CD4-positive, alpha-beta T cell treated with Interferon gamma for 1 hour (primary cell): ENCODE data around the gene ZBTB7C.

ENCODE experiments used
- DNase-seq: peaks from one replicate; pipeline ENCODE4 v3.0.0-alpha.2; 2020

The ZBTB7C gene

DNA sequence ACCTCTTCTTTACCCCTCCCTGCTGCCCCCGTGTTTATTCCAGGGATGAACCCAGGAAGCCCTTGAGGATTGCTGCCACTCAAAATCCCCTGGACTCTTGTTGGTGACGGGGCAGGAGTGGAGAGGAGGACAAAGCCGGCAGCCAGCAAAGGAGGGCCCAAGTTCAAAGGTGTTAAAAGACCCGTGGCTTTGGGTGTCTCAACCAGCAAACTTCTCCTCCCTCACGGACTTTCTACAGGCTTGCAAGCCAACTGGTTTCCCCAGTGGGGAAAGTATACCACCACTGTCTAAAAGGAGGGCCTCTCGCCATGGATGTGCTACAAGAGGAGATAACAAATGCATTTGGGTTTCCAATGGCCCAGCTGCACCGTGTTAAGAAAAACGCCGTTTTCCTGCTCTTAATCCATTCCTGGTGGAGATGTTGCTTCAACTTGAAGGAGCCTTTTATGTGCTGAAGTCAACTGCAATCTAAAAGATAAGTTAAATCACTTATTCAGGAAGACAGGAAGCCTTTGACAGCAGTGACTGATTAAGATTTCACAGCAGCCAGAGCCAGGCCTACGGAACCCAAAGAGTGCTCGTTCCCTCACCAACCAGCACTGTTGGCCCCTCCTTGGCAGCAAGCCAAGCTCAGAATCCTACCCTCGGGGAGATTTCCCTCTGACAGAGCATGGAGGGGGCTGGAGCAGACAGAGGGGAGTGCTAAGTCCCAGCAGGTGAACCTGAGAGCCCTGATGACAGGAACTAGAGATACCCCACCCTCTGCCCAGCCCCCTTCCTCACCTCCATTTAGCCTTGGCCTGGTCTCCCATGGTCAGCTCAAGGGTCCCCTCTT, 57.8 kb downstream of the ZBTB7C start:
- no peak for DNase-seq

DNA sequence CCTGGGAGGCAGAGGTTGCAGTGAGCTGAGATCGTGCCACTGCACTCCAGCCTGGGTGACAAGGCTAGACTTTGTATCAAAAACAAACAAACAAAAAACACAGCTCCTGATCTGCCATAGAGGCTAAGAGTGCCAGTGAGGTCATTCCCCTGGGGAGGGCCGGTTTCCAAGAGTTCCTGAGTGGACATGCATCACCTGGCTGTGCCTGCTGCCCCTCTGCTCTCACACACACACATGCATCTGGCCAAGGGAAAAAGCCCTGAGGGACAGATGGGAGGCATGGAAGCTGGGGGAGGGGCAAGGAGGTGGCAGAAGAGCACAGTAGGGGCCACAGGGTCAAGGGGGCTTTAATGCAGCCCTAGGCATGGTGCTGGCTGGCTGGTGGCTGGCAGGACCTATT, 60.4 kb downstream of the ZBTB7C start:
- DNase-seq: no peak

DNA sequence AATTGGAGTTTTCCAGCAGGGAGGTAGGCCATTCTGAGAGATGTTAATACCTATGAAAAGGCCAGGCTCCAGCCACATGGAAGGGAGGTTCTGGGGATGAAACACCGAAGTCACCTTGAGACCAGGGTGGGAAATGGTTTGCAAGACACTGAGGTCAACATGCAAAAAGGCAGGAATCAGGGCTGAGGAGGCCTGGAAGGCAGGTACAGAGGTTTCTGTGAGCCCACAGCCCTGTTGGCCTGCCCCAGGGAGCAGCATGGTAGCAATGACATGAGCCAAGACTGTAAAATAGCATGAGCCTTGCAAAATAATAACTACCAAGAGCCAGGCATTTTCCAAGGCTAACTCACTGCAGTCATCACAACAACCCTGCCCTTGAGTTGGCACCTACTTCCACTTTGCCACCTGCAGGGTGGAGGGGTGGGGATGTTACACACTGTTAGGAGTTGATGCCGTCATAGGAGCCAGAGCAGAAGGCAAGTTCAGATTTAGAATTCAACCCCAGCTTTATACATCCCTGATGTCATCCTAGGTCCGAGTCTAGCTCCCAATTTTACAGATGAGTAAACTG, 61.3 kb downstream of the ZBTB7C start:
- DNase-seq: no peak

DNA sequence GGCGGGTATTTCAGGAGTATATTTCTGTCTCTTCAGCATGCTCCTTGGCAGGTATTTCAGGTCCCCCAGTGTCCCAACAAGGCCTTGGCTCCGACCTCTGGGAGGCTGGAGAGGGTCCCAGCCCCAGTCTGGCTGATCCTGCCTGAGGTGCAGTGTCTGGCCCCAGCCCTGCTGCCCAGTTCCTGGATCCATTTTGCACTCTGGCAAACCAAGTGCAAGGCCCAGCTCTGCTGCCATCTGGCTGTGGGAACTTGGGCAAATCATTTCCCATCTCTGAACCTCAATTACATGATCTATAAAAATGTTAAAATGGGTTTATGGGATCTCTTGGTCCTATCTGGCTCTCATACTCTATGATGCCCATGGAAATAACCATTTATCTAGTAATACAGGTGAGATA, 63.6 kb downstream of the ZBTB7C start:
- DNase-seq: no peak

DNA sequence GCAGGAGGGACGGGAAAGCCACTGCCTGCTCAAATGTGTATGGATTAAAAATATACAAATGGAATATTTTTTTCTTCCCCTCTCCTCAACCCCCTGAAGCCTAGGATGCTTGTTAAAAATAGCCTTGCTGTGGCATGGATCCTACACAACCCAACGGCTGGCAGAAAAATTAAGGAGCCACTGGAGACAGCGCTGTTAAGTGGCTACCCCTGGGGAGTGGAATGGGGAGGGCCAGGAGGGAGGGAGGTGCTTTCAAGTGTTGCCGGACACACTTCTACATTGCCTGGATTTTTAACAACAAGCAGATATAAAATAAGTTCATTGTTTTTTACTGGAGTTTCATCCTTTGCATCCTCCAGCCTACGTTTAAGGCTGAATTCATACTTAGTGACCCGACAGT, 66.6 kb downstream of the ZBTB7C start:
- DNase-seq: no peak

DNA sequence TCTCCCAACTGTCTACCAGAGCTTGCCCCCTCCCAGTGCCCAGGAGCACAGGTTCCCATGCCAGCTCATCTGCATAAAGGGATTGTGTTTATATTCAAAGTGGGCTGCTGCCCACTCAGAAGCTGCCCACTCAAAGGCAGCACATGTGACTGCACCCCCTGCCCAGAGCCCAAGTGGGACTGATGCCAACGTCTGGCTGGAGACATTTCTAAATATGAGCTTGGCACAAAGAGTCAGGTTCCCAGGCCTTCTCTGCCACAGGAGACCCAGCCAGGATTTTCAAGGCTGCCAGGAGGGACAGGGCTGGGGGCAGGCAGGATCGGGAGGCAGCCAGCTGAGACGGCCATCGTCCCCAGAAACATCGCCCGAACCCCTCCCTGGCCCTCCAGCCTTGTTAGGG, 67.1 kb downstream of the ZBTB7C start:
- no peak for DNase-seq

DNA sequence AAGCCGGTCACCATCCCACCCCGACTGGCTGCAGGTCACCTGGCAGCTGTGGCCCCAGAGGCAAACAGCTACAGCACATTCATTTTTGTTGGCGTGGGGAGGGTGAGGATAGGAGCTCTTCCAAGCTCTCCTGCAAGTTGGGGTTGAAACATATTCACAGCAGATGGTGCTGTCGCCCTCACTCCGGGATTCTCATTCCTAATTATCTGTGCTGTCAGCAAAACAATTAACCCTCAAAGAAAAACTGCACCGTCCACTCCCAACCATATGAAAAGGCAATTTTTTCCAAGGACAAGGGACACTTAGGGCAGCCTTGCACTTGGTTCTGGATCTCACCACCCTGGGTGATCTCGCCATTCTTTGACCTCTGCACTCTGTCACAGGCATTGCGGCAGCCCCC, 68.6 kb downstream of the ZBTB7C start:
- DNase-seq: no peak

DNA sequence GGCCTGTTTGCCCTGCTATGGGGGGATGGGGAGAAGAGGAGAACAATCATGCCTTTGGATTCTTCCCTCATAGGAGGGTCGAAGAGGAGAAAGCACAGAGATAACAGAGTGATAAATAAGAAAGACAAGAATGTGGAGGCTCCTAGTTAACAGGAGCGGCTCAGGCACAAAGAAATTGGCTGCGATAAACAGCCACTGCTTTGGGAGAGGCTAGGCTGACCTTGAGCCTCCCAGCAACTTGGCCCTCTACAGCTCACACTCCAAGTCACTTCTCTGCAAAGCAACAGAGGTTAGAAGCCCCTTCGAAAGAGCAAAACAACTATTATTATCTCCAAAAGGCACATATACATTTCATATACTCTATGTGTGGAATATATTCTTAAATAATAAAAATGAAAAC, 69.5 kb downstream of the ZBTB7C start:
- no peak for DNase-seq

DNA sequence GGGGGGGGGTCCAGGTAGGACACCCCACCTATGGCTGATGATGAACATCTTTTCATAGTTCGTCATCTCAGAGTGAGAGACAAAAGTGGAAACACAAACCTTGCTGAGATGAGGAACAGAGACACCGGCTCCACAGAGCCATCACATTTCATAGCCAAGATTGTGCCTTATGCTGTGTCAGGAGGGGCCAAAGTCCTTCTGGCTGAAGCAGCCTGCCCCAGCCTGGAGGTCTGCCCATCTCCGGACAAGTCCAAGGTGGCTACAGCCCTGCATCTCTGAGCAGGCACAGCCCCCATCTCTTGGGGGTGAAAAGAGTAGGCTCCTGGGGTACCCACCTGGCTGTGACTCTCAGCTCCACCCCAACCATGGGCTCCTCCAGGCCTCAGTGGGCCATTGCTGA, 70.3 kb downstream of the ZBTB7C start:
- DNase-seq: no peak

DNA sequence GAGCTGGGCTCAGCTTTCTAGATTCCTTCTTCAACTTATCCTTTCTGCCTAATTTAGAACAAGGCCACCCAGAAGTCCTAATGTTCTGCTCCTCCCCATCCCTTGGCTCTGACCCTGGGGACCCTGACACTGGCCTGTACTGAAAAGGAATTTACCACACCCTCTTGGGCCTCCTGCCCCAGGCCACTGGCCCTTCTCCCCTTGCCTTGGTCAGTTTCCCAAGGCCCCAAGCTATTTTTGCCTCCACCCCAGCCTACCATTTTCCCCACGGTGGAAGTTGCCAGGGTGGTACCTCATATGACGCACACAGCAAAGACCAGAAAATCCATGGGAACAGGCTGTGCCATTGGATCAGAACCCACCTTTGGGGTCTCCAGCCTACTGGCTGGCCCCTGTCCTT, 72.1 kb downstream of the ZBTB7C start:
- DNase-seq: no peak

DNA sequence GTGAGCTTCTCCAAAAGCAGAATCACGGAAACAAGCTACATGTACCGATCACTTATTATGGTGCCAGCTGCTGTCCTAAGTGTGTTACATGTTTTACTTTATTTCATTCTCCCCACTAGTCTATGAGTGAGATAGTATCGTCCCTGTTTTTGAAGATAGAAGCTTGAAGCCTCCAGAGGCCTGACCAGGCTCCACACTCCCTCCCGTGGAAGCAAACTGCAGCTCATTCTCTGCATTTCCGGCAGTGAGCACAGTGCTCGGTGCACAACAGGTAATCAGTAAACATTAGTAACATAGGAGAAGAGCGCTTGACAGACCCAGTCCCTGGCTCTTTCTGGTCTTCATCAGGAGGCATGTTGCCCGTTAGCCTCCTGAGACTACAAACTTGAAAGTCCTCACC, 72.9 kb downstream of the ZBTB7C start:
- DNase-seq: no peak

DNA sequence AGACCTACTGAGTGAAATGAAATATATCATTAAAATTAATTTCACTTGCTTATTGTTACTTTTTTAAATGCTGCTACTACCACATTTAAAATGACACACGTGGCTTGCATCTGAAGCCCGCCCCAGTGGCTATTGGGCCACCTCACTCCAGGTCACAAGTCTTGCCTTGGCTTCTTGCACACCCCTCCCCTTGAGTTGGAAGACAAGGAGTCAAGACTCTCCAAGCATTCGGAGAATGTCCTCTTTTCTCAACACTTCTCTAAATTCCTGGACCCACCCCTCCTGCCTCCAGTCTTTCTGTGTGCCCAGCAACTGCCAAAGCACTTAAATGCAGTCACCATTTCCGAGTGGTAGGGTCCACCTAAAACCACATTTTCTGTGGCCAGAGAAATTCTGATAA, 73.4 kb downstream of the ZBTB7C start:
- DNase-seq: no peak

DNA sequence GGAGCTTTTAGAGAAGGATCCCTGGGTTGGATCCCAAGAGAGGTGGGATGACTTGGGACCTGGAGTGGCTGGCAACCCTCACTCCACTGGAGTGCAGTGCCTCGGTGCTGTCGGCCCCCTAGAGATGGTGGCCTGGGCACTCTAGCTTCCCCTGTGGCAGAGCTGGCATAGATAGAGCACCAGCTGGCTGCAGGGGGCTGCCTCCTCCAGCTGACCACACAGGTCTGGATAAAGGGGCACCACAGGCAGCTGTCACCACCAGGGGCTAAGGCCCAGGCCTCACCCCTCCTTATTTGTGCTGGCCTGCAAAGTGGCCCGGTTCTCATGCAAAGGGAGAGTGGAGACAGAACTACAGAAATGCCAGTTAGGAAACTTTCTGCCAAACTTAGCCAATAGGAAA, 74.3 kb downstream of the ZBTB7C start:
- DNase-seq: no peak

DNA sequence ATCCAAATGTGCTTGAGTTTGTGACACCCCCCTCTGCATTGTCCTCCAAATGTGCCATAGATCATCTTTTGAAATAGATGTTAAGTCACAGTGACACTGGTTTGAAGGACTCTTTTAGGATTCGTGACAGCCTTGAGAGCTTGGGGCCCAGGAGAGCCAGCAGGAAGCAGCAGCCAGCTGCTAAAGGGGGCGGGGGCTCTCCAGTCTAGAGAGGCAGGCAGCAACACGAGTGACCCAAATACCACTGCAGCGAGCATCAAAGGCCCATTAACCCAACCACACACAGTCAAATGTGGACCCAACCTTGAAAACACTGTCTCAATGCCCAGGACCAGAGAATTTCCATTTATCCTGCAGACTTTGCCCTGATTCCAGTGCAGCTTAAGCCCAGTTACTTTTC, 75.6 kb downstream of the ZBTB7C start:
- no peak for DNase-seq

DNA sequence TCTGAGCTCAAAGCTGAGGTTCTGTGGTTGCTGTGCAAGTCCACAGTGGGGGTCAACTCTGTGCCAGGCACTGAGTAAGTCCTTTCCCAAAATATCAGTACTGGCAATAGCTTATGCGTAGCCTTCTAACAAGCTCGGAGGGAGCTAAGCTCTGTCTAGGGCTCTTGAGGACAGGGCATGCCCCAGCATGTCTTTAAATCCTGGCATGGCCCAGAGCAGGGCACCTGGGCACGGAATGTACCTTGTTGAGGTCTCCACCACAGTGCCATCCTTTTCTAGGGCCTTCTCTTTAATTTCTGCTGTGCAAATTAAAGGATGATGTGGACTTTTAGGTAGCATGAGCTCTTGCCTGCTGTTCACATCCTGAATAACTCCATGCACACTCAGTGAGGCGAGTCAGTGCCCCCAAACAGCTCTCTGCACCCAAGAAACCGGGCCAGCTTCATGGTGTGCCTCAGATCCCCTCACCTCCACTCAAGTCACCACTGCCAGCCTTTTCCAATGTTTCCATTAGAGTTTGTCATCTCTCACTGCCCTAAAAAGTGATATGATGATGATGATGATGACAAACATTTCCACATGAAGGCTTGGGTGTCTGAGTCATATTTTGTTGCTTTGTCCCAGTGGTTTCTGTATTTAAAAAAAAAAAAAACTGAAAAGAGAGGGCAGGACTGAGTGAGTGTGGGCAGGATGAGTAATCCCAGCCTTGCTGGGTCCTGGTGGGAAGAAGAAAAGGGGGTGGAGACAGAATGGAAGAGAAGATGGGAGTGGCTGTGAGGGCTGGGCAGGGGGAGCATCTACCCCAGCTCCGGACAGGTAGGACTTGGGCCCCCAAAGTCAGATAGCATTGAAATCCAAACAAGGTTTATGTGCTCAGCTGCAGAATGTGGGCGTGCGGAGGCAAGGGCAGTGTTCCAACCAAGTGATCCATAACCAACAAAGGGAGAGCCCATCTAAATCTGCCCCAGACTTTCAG, 78.9 kb downstream of the ZBTB7C start:
- no peak for DNase-seq

DNA sequence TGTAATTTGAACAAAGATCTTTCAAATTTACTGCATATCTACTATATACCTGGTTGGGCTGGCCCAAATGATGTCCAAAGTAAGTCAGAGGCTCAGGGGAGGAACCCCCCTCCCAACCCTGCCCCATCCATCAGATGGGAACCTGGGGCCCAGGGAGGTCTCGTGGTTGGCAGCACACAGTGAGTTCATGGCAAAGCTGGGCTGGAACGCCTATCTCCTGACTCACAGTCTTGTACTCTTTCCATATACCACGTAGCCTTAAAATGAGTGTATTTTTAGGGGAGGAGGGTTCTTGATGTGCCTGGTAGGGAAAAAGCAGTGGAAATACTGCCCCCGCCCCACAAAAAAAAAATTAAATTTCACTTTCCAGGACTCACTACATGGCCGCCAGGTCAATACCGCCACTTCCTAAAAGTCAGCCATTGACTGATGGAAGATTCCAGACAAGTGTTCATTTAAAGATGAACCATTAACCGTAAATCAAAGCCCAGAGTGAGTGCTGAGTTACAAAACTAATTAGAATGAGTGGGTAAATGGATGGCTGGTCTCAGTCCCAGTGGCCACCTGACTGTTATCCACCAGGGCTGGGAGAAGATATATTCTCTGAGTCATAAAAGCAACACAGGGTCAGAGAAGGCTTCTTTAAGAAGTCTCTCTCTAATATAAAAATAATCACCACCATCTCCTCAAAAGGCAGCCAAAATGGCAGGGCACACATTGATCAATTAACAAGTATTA, 80.5 kb downstream of the ZBTB7C start:
- no peak for DNase-seq

DNA sequence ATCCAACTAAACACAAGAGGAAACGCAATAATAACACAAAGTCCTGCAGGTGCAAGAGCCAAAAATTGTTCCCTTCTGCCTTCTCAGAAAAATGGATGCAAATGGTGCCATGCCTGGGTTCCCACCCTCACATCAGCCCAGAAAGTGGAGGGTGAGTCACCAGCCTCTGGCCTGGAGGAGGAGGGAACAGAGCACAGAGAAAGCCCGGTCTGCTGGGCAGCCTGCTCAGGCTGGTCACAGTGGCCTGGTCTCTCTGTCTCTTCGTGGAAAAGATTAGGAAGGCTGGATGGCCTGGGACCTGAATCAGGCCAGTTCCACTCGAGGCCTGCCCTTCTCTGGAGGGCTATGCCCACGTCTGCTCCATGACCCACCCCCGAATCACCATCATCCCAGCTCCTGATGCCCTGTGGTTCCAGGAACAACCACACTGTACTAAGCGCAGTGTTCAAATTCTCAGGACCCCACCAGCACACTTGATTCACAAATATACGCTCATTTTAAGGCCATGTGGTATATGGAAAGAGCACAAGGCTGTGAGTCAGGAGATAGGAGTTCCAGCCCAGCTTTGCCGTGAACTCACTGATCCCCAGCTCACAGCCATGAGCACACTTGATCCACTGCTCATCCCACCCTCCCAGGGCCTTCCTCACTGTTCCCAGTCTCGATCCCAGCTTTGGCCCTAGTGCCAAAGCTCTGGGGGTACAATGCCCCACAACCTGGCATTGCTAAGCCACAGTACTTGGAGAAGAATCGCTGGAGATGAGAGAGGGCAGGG, 82.1 kb downstream of the ZBTB7C start:
- DNase-seq: no peak

DNA sequence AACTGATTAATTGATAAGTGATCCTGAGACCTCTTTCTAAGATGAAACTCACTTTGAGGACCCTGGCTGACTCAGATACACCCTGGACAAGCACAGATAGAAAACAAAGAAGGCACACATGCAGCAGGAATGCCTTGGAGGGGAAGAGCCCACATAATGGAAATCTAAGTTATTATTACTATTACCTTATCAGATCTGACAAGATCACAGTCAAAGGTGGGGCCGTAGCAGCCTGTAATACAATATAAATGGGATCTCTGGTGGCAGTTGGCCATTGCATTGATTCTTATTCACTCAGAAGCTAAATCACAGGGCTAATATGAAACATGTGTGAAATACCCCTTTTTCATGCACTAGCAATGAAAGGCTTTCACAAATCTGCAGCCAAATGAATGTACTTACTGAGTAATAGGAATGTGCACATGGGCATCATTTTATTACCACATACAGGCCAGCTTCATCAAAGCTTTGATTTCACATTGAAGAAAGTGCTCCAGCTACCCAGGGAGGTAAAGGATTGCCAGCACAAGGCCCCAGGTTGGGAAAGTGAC, 84.0 kb downstream of the ZBTB7C start:
- DNase-seq: no peak

DNA sequence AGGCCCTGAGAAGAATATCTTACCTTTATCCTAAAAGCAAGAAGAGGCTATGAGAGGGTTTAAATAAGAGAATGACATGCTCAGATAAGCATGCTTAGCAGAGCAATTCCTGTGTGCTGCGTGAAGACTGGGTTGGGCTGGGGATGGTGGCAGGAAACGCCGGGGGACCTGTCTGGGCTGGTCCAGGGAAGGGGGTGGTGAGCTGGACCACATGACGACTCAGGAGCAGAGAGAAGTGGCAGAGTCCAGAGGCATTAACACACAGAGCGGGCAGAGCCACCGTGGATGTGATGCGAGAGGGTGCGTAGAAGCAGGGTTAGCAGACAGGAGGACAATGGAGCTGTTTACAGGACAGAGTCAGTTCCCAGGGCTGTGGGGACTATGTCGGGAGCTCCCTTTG, 84.5 kb downstream of the ZBTB7C start:
- DNase-seq: no peak

DNA sequence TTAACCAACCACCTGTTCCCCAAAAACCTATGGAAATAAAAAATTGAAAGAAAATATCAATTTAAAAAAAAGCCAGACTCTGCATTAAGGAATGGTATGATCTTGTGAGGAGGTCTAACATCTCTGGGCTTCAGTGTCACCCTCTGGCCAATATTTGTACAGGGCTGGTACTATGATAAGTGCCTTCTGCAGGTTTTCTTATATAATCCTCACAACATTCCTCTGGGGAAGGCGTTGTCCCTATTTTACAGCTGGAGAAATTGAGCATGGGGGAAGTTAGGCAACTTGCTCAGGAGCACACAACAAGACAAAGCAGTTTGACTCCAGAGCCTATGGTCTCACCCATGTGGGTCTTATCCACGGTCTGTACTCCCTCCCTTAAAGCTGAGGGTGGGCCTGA, 86.0 kb downstream of the ZBTB7C start:
- DNase-seq: no peak

DNA sequence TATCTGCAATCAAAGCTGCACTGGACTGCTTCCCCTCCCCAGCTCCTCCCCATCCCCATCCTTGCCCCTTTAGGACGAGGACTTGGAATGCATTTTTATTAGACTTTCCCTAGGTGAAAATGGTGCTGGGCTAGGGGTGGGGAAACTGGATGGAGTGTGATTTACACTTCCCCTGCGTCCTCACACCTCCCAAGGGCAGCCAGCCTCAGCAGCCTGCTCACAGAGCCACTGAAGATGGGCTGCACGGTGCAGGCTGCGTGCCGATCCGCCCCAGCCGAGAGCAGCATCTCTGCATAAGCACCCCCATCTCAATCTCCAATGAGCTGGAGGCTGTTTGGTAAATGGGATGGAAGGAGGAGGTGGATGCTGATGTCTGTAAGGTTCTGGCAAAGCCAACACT, 87.6 kb downstream of the ZBTB7C start:
- DNase-seq: no peak

DNA sequence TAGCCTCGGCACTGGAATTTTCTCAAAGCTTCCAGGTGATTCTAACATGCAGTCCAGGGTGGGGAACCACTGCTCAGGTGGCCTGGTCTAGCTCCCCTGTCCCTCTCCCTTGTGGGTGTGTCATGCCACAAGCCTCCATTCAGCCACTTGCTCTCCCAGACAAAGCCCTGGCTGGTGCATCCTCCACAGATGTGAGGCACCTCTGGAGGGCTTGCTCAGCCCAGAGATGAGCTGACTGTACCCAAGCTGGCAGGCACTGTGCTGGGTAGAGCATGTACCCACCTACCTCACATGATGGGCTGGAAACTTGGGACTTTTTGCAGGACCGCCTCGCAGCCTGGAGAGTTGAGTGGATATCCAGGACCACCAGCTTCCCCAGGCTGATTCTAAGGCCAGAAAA, 88.1 kb downstream of the ZBTB7C start:
- DNase-seq: no peak
